ENCODE results near the gene STRN. TPM values are rescaled to one million over a fixed set of nuclear protein-coding genes. Genes with fewer than 3 reads are reported as not detected.
"Not testable (repeated sequence)": the region's sequence is repeated elsewhere in the genome, so short reads cannot be mapped to it uniquely, and the experiment has no call there.

Gene STRN
- total RNA-seq, 2 experiments from 2014 or later, result 20.4 to 20.8 TPM

DNA sequence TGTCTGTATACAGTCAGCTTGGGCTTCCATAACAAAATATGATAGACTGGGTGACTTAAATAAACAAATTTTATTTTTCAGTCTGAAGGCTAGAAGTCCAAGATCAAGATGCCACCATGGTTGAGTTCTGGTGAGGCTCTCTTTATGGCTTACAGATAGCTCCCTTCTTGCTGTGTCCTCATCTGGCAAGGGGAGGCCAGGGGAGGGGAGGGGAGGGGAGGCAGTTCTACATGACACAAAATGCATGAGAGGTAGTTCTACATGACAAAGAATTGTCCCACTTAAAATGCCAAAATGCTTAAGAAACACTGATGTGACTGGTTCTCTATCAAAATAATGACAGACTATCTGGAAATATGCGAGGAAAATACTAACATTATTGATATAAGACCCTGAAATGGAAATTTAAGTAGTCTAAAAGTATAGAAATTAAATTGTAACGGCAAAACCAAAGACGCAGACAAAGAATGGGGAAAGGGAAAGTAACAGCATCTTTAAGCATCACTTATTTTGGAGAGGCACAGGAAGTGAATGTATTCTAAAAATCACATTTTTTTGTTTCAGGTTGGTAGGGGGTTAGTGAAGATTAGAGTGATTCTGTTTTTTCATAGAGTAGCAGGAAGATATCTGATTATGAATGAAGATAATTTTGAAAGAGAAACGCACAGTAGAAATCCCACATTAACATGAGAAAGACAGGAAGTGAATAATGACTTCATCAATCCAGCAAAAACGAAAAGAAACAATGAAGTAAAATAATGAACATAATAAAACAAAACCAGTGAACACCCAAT lies 131.4 kb downstream of the STRN start:
- intact Hi-C loops (cut with DNase I, micrococcal nuclease), result no loop called here
- Histone ChIP-seq H3K27me3 (ENCODE audit: control insufficient read depth in 1 of 2, insufficient read depth in 2 of 2, low read length in 2 of 2) (no peaks in the 10 kb centered on the region), H3K4me1 (ENCODE audit: insufficient read depth, low read length) (no peaks in the 10 kb centered on the region), H3K27ac (ENCODE audit: low read depth in 1 of 2, low read length in 2 of 2) (no peak overlapping the region), H3K36me3 (ENCODE audit: insufficient read depth, low read length) (no peaks in the 10 kb centered on the region), H3K9me3 (ENCODE audit: control insufficient read depth in 1 of 2, insufficient read depth in 1 of 2, low read length in 2 of 2) (no peaks in the 10 kb centered on the region), H3K4me3 (ENCODE audit: low read length) (no peak overlapping the region)
- Mint-ChIP-seq H3K4me1 (ENCODE audit: low read depth) (peaks cover 8% of the 10 kb centered on the region), H3K27me3 (peaks cover 11% of the 10 kb centered on the region), H3K4me3 (no peak overlapping the region), H3K27ac (no peak overlapping the region), H3K36me3 (ENCODE audit: low read depth) (no peaks in the 10 kb centered on the region), H3K9me3 (no peaks in the 10 kb centered on the region)
- CTCF ChIA-PET, result no interaction called here
- TF ChIP-seq, protein P1, sequence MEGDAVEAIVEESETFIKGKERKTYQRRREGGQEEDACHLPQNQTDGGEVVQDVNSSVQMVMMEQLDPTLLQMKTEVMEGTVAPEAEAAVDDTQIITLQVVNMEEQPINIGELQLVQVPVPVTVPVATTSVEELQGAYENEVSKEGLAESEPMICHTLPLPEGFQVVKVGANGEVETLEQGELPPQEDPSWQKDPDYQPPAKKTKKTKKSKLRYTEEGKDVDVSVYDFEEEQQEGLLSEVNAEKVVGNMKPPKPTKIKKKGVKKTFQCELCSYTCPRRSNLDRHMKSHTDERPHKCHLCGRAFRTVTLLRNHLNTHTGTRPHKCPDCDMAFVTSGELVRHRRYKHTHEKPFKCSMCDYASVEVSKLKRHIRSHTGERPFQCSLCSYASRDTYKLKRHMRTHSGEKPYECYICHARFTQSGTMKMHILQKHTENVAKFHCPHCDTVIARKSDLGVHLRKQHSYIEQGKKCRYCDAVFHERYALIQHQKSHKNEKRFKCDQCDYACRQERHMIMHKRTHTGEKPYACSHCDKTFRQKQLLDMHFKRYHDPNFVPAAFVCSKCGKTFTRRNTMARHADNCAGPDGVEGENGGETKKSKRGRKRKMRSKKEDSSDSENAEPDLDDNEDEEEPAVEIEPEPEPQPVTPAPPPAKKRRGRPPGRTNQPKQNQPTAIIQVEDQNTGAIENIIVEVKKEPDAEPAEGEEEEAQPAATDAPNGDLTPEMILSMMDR (IDR thresholded peaks at IDR 0.05), result no peak
- ATAC-seq (ENCODE audit: poor library complexity), result no peak
- DNase-seq, result peak in 1 of 14 experiments; percentile 49
- POLR2A ChIA-PET, result no interaction called here

DNA sequence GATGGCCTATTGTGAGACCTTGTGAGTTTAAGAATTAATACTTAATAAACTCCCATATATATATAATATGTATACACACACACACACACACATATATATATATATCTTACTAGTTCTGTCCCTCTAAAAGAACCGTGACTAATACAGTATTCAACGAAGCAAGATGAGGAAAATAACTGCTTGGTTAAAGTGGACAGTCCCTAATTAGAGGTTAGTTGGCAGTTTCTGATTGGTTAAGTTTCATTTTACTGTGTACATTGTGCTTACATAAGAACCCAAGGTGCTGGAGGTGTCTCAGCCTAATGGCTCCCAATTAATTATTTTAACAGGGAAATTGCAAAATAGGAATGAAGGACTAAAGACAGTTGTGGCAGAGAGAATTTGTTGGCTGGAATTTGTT lies 132.1 kb downstream of the STRN start:
- H3K9me3 ChIP-seq (ENCODE audit: control insufficient read depth in 1 of 2, insufficient read depth in 1 of 2, low read length in 2 of 2), result no peaks in the 10 kb centered on the region
- ChIA-PET POLR2A (no interaction called here), CTCF (no interaction called here)
- Mint-ChIP-seq H3K4me3 (no peak overlapping the region), H3K9me3 (no peaks in the 10 kb centered on the region), H3K36me3 (ENCODE audit: low read depth) (no peaks in the 10 kb centered on the region), H3K4me1 (ENCODE audit: low read depth) (peaks cover 8% of the 10 kb centered on the region), H3K27me3 (peaks cover 11% of the 10 kb centered on the region), H3K27ac (no peak overlapping the region)
- H3K36me3 ChIP-seq (ENCODE audit: insufficient read depth, low read length), result no peaks in the 10 kb centered on the region
- H3K27me3 ChIP-seq (ENCODE audit: control insufficient read depth in 1 of 2, insufficient read depth in 2 of 2, low read length in 2 of 2), result no peaks in the 10 kb centered on the region
- H3K27ac ChIP-seq (ENCODE audit: low read depth in 1 of 2, low read length in 2 of 2), result no peak overlapping the region
- no peak overlapping the region for H3K4me3 ChIP-seq (ENCODE audit: low read length)
- intact Hi-C loops (cut with DNase I, micrococcal nuclease), result no loop called here
- no peak for DNase-seq
- H3K4me1 ChIP-seq (ENCODE audit: insufficient read depth, low read length), result no peaks in the 10 kb centered on the region
- ATAC-seq (ENCODE audit: poor library complexity), result no peak
- TF ChIP-seq, protein P1 (IDR thresholded peaks at IDR 0.05), result no peak

DNA sequence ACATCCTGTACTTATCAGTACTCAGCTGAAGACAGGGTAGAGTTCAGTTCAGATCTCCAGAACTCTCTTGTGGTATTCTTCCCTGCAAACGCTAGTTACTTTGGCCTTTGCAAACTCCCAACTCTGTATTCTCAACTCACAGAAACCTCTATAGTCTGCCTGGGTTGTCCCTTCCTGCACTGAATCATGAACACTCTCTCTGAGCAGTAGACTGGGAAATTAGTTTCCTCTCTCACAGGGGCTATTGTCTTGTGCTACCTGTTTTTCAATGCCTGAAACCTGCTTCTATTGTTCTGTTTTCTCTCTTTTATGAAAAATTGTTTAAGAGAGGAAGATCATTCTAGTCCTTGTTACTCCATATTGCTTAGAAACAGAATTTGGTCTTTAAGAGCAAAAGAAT lies 135.2 kb downstream of the STRN start:
- DNase-seq (no peak), ATAC-seq (ENCODE audit: poor library complexity) (no peak)
- intact Hi-C loops (cut with DNase I, micrococcal nuclease), result no loop called here
- peaks cover 11% of the 10 kb centered on the region for H3K27me3 Mint-ChIP-seq
- POLR2A ChIA-PET, result no interaction called here
- H3K36me3 ChIP-seq (ENCODE audit: insufficient read depth, low read length), result no peaks in the 10 kb centered on the region
- CTCF ChIA-PET, result no interaction called here
- H3K9me3 ChIP-seq (ENCODE audit: control insufficient read depth in 1 of 2, insufficient read depth in 1 of 2, low read length in 2 of 2), result no peaks in the 10 kb centered on the region
- no peak overlapping the region for H3K27ac Mint-ChIP-seq
- H3K4me3 Mint-ChIP-seq, result no peak overlapping the region
- no peak overlapping the region for H3K27ac ChIP-seq (ENCODE audit: low read depth in 1 of 2, low read length in 2 of 2)
- no peak overlapping the region for H3K4me3 ChIP-seq (ENCODE audit: low read length)
- H3K4me1 Mint-ChIP-seq (ENCODE audit: low read depth), result peaks cover 8% of the 10 kb centered on the region
- no peaks in the 10 kb centered on the region for H3K36me3 Mint-ChIP-seq (ENCODE audit: low read depth)
- no peaks in the 10 kb centered on the region for H3K27me3 ChIP-seq (ENCODE audit: control insufficient read depth in 1 of 2, insufficient read depth in 2 of 2, low read length in 2 of 2)
- TF ChIP-seq, protein P1 (IDR thresholded peaks at IDR 0.05), result no peak
- H3K9me3 Mint-ChIP-seq, result peaks cover 3% of the 10 kb centered on the region
- no peaks in the 10 kb centered on the region for H3K4me1 ChIP-seq (ENCODE audit: insufficient read depth, low read length)

DNA sequence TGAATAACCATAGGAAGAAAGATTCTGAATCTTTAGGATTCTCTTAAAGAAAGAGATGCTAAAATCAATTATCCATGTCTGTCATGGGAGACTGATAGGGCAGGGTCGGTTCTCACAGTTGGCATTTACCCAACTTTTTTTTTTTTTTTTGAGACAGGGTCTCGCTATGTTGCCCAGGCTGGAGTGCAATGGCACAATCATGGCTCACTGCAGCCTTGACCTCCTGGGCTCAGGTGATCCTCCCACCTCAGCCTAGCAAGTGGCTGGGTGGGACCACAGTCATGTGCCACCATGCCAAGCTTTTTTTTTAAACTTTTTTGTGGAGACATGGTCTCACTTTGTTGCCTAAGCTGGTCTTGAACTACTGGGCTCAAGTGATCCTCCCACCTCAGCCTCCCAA lies 141.7 kb downstream of the STRN start:
- H3K27ac Mint-ChIP-seq; CTCF ChIA-PET; H3K27me3 Mint-ChIP-seq; H3K4me3 ChIP-seq (ENCODE audit: low read length); intact Hi-C loops (cut with DNase I, micrococcal nuclease); POLR2A ChIA-PET; H3K36me3 Mint-ChIP-seq (ENCODE audit: low read depth); H3K4me1 Mint-ChIP-seq (ENCODE audit: low read depth); H3K9me3 Mint-ChIP-seq; H3K27ac ChIP-seq (ENCODE audit: low read depth in 1 of 2, low read length in 2 of 2); H3K9me3 ChIP-seq (ENCODE audit: control insufficient read depth in 1 of 2, insufficient read depth in 1 of 2, low read length in 2 of 2); H3K4me3 Mint-ChIP-seq; H3K27me3 ChIP-seq (ENCODE audit: control insufficient read depth in 1 of 2, insufficient read depth in 2 of 2, low read length in 2 of 2); DNase-seq; H3K4me1 ChIP-seq (ENCODE audit: insufficient read depth, low read length); H3K36me3 ChIP-seq (ENCODE audit: insufficient read depth, low read length); ATAC-seq (ENCODE audit: poor library complexity): not testable (repeated sequence)

Data from CD4-positive, alpha-beta T cell (primary cell).